Measurements from ENCODE around the gene RPS6KL1. TPM values are rescaled to one million over a fixed set of nuclear protein-coding genes. Genes with fewer than 3 reads are reported as not detected.

RPS6KL1 gene
- total RNA-seq, 1 experiment from 2014 or later = 16.4 TPM

DNA sequence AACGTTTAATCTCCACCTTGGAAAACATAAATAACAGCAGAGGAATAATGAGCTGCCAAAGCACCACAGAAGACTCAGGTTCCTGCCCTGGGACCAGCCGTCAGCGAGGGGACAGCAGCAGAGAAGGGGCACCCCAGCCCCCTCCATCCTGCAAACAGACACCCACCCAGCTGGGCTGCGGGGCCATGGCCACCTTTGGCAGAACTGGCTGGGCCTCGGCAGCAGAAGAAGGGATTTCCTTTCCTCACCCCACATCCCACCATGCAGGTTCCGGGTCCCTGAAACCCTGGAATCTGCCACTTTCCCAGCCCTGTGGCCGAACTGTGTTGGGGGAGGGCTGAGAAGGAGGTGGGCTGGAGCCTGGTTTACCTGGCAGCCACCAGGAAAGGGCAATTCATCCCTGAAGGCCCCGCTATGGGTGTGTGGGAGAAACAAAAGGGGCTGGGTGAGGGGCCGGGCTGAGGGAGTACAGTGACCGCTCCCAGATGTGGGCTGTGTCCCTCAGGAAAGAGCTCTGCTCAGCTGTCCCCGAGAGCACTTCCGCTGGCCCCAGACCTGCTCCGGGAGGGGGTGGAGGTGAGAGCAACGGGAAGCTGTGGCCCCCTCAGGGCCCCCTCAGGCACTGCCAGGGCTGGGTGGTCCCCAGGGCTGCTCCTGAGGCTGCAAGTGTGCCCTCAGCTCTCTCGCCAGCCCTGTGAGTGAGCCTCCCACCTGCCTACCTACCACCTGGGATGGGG is 28.6 kb upstream of the RPS6KL1 start:
- intact Hi-C loops (cut with micrococcal nuclease; ENCODE audit: unreplicated experiment) = no loop called here
- no peak for TF ChIP-seq CTCF (IDR thresholded peaks at IDR 0.05; ENCODE audit: unreplicated experiment)
- no peak overlapping the region for H3K4me3 Mint-ChIP-seq (ENCODE audit: low read depth, unreplicated experiment)
- no peak overlapping the region for H3K27ac Mint-ChIP-seq (ENCODE audit: unreplicated experiment)
- no peaks in the 10 kb centered on the region for H3K9me3 Mint-ChIP-seq (ENCODE audit: low read depth, unreplicated experiment)
- H3K27me3 Mint-ChIP-seq (ENCODE audit: unreplicated experiment) = peaks cover 8% of the 10 kb centered on the region
- no TSS peak for BruUV-seq (replicated peaks)
- peaks cover 4% of the 10 kb centered on the region for H3K4me1 Mint-ChIP-seq (ENCODE audit: low read depth, unreplicated experiment)
- CTCF ChIA-PET = no interaction called here
- peaks cover 7% of the 10 kb centered on the region for H3K36me3 Mint-ChIP-seq (ENCODE audit: insufficient read depth, unreplicated experiment)
- no peak for DNase-seq

- Mint-ChIP-seq H3K4me3 (ENCODE audit: low read depth, unreplicated experiment) (no peak overlapping the region), H3K27me3 (ENCODE audit: unreplicated experiment) (peaks cover 1% of the 10 kb centered on the region), H3K36me3 (ENCODE audit: insufficient read depth, unreplicated experiment) (peaks cover 3% of the 10 kb centered on the region), H3K4me1 (ENCODE audit: low read depth, unreplicated experiment) (peaks cover 11% of the 10 kb centered on the region), H3K27ac (ENCODE audit: unreplicated experiment) (no peak overlapping the region), H3K9me3 (ENCODE audit: low read depth, unreplicated experiment) (no peaks in the 10 kb centered on the region)
- no TSS peak for BruUV-seq (replicated peaks)
- no peak for DNase-seq
- TF ChIP-seq CTCF (IDR thresholded peaks at IDR 0.05; ENCODE audit: unreplicated experiment) = no peak
- intact Hi-C loops (cut with micrococcal nuclease; ENCODE audit: unreplicated experiment) = no loop called here
- CTCF ChIA-PET = no interaction called here
Observed at GRCh38 chr14:74950795-74951442, 27.9 kb upstream of the RPS6KL1 start.

DNA sequence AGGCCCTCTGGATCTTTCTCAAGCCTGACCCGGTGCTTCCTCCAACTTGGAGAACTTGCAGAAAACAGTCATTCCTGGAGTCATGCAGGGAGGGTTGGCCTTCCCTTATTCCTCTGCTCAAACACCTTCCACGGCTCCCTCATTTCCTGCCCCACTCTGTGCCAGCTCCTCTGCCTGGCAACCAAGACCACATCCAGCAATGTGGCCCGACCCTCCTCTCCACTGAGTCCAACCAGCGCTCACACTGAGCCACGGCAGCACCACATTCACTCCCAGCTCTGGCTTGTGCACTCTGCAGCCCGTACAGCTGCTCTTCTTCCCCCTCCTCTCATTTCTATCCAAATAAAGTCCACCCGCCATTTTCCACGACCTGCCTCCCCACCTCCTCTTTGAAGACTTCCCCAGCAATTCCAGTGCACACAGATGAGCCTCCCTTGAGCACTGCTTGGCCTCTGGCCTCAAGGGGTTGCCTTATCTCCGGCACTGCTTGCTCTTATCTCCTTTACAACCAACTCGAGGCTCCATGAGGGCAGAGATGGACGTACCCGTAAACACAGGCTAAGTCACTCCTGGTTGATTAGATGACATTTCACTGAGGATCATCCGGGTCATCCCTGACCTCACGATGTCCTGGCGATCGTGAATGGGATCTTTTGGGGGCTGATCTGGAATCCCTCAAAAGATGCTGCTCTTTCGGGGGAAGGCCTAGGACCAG is 27.0 kb upstream of the RPS6KL1 start:
- Mint-ChIP-seq H3K4me3 (ENCODE audit: low read depth, unreplicated experiment) (no peak overlapping the region), H3K36me3 (ENCODE audit: insufficient read depth, unreplicated experiment) (peaks cover 3% of the 10 kb centered on the region), H3K9me3 (ENCODE audit: low read depth, unreplicated experiment) (no peaks in the 10 kb centered on the region), H3K27me3 (ENCODE audit: unreplicated experiment) (no peaks in the 10 kb centered on the region), H3K4me1 (ENCODE audit: low read depth, unreplicated experiment) (peaks cover 12% of the 10 kb centered on the region), H3K27ac (ENCODE audit: unreplicated experiment) (no peak overlapping the region)
- no peak for TF ChIP-seq CTCF (IDR thresholded peaks at IDR 0.05; ENCODE audit: unreplicated experiment)
- intact Hi-C loops (cut with micrococcal nuclease; ENCODE audit: unreplicated experiment) = no loop called here
- BruUV-seq (replicated peaks) = no TSS peak
- CTCF ChIA-PET = interaction anchor here (1.0 kb wide), 1 partner anchor 68 kb away, joined by 3 read pairs; no protein-coding TSS in a partner anchor
- no peak for DNase-seq

GRCh38 chr14:74949191-74949601 is 26.1 kb upstream of the RPS6KL1 start:
- peaks cover 3% of the 10 kb centered on the region for H3K36me3 Mint-ChIP-seq (ENCODE audit: insufficient read depth, unreplicated experiment)
- intact Hi-C loops (cut with micrococcal nuclease; ENCODE audit: unreplicated experiment) = no loop called here
- no peaks in the 10 kb centered on the region for H3K27me3 Mint-ChIP-seq (ENCODE audit: unreplicated experiment)
- peaks cover 12% of the 10 kb centered on the region for H3K4me1 Mint-ChIP-seq (ENCODE audit: low read depth, unreplicated experiment)
- no TSS peak for BruUV-seq (replicated peaks)
- H3K9me3 Mint-ChIP-seq (ENCODE audit: low read depth, unreplicated experiment) = no peaks in the 10 kb centered on the region
- CTCF ChIA-PET = interaction anchor here (1.0 kb wide), 1 partner anchor 69 kb away, joined by 3 read pairs; no protein-coding TSS in a partner anchor
- no peak overlapping the region for H3K4me3 Mint-ChIP-seq (ENCODE audit: low read depth, unreplicated experiment)
- H3K27ac Mint-ChIP-seq (ENCODE audit: unreplicated experiment) = no peak overlapping the region
- DNase-seq = no peak
- TF ChIP-seq CTCF (IDR thresholded peaks at IDR 0.05; ENCODE audit: unreplicated experiment) = no peak

Measured in Calu3 (cell line).